Measurements from ENCODE around the gene DENND1B. TPM values are rescaled to one million over a fixed set of nuclear protein-coding genes. Genes with fewer than 3 reads are reported as not detected.

Gene DENND1B
- total and polyA plus RNA-seq, 9 of the 15 experiments (the other 6 are each of a cell fraction or from before 2014, with no cell fraction given) = 2.1 to 12.1 (median 7.5) TPM

DNA sequence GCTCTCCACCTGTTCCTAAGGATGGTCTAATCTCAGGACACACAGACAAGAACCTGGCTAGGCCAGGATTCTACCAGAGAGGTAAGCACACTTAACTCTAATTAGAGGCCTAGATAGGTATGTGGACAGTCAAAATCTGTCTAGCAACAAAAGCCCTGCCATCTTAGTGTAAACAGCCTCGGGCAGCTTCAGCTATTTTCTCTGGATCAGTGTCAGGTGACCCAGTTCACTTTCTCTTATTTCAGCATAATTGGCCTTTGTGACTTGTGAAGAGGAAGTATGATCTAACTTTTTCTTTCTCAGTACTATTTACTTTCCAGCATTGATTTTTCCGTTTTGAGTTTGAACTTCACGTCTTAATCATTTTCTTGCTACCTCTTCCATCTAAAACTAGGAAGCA, 289.5 kb downstream of the DENND1B start (continued):
- TF ChIP-seq SMARCB1 (IDR thresholded peaks at IDR 0.05; ENCODE audit: insufficient read length, low read depth) = no peak

DNA sequence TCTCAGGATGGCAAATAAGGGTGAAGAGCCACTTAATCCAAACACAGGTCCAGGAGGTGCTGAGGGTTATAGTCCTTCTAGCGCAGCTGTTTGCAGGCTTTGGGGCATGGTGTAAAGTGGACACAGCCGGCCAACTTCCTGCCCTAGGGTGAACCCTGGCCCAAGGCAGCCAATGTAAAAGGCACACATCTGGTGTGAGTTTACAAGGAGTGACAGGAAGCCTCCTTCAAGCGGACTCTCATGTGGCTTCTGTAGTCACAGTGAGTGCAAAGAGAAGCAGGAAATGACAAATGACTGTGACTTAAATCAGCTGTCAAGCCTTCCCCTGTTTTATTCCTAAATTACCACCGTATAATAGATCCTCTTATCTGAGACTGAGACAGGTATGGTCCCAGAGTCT, 294.2 kb downstream of the DENND1B start:
- H3K27ac ChIP-seq (ENCODE audit: extremely low read depth, low read depth, low read length) = no peak overlapping the region
- no peak for DNase-seq (ENCODE audit: extremely low read depth in 1 of 4, low spot score in 3 of 4)
- H3K4me3 ChIP-seq = no peak overlapping the region
- no peaks in the 10 kb centered on the region for H3K9me1 ChIP-seq (ENCODE audit: control insufficient read depth, insufficient read depth, low read length)
- no peak overlapping the region for H3K9ac ChIP-seq (ENCODE audit: insufficient read depth in 1 of 2, low read depth in 2 of 2, low read length in 2 of 2)
- ChIA-PET POLR2A (interaction anchor here (0.7 to 1.7 kb wide), 4 partner anchors 11 to 1620 kb away, joined by 3 to 7 read pairs (median 3); no protein-coding TSS in a partner anchor), CTCF (ENCODE audit: low intra/inter-chr PET ratio) (no interaction called here)
- TF ChIP-seq, protein P1, sequence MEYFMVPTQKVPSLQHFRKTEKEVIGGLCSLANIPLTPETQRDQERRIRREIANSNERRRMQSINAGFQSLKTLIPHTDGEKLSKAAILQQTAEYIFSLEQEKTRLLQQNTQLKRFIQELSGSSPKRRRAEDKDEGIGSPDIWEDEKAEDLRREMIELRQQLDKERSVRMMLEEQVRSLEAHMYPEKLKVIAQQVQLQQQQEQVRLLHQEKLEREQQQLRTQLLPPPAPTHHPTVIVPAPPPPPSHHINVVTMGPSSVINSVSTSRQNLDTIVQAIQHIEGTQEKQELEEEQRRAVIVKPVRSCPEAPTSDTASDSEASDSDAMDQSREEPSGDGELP (CRISPR knock-in tag; IDR thresholded peaks at IDR 0.05; ENCODE audit: borderline replicate concordance) = no peak
- TF ChIP-seq MBD2 (IDR thresholded peaks at IDR 0.05; ENCODE audit: borderline replicate concordance, low read depth) (no peak), RBM14 (IDR thresholded peaks at IDR 0.05; ENCODE audit: borderline replicate concordance, insufficient read depth, low read depth, low read length) (no peak), ZNF695 (CRISPR knock-in tag; IDR thresholded peaks at IDR 0.05) (no peak)
- TF ChIP-seq, protein P2, sequence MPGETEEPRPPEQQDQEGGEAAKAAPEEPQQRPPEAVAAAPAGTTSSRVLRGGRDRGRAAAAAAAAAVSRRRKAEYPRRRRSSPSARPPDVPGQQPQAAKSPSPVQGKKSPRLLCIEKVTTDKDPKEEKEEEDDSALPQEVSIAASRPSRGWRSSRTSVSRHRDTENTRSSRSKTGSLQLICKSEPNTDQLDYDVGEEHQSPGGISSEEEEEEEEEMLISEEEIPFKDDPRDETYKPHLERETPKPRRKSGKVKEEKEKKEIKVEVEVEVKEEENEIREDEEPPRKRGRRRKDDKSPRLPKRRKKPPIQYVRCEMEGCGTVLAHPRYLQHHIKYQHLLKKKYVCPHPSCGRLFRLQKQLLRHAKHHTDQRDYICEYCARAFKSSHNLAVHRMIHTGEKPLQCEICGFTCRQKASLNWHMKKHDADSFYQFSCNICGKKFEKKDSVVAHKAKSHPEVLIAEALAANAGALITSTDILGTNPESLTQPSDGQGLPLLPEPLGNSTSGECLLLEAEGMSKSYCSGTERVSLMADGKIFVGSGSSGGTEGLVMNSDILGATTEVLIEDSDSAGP (CRISPR knock-in tag; IDR thresholded peaks at IDR 0.05) = no peak
- TF ChIP-seq, protein P3, sequence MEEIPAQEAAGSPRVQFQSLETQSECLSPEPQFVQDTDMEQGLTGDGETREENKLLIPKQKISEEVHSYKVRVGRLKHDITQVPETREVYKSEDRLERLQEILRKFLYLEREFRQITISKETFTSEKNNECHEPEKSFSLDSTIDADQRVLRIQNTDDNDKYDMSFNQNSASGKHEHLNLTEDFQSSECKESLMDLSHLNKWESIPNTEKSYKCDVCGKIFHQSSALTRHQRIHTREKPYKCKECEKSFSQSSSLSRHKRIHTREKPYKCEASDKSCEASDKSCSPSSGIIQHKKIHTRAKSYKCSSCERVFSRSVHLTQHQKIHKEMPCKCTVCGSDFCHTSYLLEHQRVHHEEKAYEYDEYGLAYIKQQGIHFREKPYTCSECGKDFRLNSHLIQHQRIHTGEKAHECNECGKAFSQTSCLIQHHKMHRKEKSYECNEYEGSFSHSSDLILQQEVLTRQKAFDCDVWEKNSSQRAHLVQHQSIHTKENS (CRISPR knock-in tag; IDR thresholded peaks at IDR 0.05) = no peak
- in situ Hi-C loops (cut with MboI) = no loop called here
- ATAC-seq = no peak; the same call in 2 of the 3 replicates
- no peaks in the 10 kb centered on the region for H3K4me1 ChIP-seq (replicated peaks in 1 of 2; ENCODE audit: control insufficient read depth in 2 of 2, insufficient read depth in 2 of 2, low read length in 2 of 2)
- no peaks in the 10 kb centered on the region for H3K9me3 ChIP-seq (replicated peaks; ENCODE audit: control insufficient read depth, insufficient read depth, low read depth, low read length)
- H3K79me2 ChIP-seq (ENCODE audit: control insufficient read depth, insufficient read depth, low read length) = no peaks in the 10 kb centered on the region
- no peak overlapping the region for H3K4me2 ChIP-seq (ENCODE audit: insufficient read depth, low read length)
- H2AFZ ChIP-seq (ENCODE audit: low read depth, low read length) = no peak overlapping the region
- intact Hi-C loops (cut with micrococcal nuclease) = no loop called here
- whole genome bisulfite sequencing (ENCODE audit: insufficient coverage, low coverage, missing lambda C conversion rate) = 1% methylated on average over 4 of the region's 4 CpGs
- peaks cover 8 to 10% of the 10 kb centered on the region in 2 experiments; a peak in 3 of 5 replicates for H3K27me3 ChIP-seq (ENCODE audit: control insufficient read depth in 2 of 2, insufficient read depth in 2 of 2, low read length in 2 of 2)
- H4K20me1 ChIP-seq (replicated peaks; ENCODE audit: control insufficient read depth, insufficient read depth, low read length) = no peaks in the 10 kb centered on the region
- no peak for FAIRE-seq
- no peaks in the 10 kb centered on the region for H3K36me3 ChIP-seq (ENCODE audit: control insufficient read depth, insufficient read depth, low read length)
- BruUV-seq (replicated peaks) = no TSS peak
